ENCODE results near the gene RAB3B. TPM values are rescaled to one million over a fixed set of nuclear protein-coding genes. Genes with fewer than 3 reads are reported as not detected.

RAB3B gene
- total and polyA plus RNA-seq, 7 donors, result under 0.01 to 0.04 TPM; not detected in 5

- DNase-seq, result no peak
- Histone ChIP-seq H3K27me3 (ENCODE audit: insufficient read depth in 3 of 3, low read length in 2 of 3) (peaks cover 0 to 19% (median 2%) of the 10 kb centered on the region in 3 donors), H3K9me3 (no peaks in the 10 kb centered on the region), H3K27ac (no peak overlapping the region), H3K4me3 (no peak overlapping the region), H3K4me1 (no peaks in the 10 kb centered on the region), H3K36me3 (ENCODE audit: insufficient read depth in 1 of 2, low read depth in 1 of 2) (no peaks in the 10 kb centered on the region)
- TF ChIP-seq CTCF (IDR thresholded peaks at IDR 0.05), result no peak
- intact Hi-C loops (cut with DNase I), result no loop called here
- 50 to 56% (median 54%) methylated on average over 4 of the region's 4 CpGs for WGBS, 3 donors
- no peak for ATAC-seq
These were observed 26.8 kb downstream of the RAB3B start for GRCh38 chr1:51963592-51964308.

- no peaks in the 10 kb centered on the region for H3K36me3 ChIP-seq (ENCODE audit: insufficient read depth in 1 of 2, low read depth in 1 of 2)
- H3K27me3 ChIP-seq (ENCODE audit: insufficient read depth in 3 of 3, low read length in 2 of 3), result peaks cover 0 to 19% (median 2%) of the 10 kb centered on the region in 3 donors
- ATAC-seq, result no peak
- H3K27ac ChIP-seq, result no peak overlapping the region
- no peaks in the 10 kb centered on the region for H3K4me1 ChIP-seq
- TF ChIP-seq CTCF (IDR thresholded peaks at IDR 0.05), result no peak
- H3K4me3 ChIP-seq, result no peak overlapping the region
- no peaks in the 10 kb centered on the region for H3K9me3 ChIP-seq
- intact Hi-C loops (cut with DNase I), result no loop called here
- WGBS, 3 donors, result 45 to 60% (median 46%) methylated on average over 4 of the region's 4 CpGs
- DNase-seq, result no peak
These were observed 27.8 kb downstream of the RAB3B start for GRCh38 chr1:51962486-51963356.

GRCh38 chr1:51961954-51962353 lies 28.5 kb downstream of the RAB3B start:
- no peak for ATAC-seq

DNA sequence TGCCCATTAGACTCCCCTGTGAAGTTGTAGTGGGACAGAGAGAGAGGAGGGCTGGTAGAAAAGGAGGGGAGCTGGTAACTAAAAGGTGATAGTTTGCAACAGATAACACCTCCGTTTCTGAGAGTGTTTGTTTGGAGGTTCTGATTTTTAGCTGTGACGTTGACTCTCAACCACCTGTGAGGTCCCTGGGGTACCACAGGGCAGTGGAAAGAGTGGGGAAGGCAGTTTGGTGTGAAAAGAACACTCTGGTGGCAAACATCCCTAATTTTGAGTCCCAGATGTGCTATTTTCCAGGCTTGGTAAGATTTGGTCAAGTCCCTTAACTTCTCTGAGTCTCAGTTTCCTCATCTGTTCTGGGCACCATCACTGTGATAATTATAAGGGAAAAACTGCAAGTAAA lies 29.3 kb downstream of the RAB3B start:
- H3K27me3 ChIP-seq (ENCODE audit: insufficient read depth in 3 of 3, low read length in 2 of 3), result peaks cover 0 to 19% (median 2%) of the 10 kb centered on the region in 3 donors
- DNase-seq (no peak), ATAC-seq (no peak)
- no peaks in the 10 kb centered on the region for H3K4me1 ChIP-seq
- WGBS, 3 donors, result 14 to 29% (median 21%) methylated on average over 2 of the region's 2 CpGs
- no peaks in the 10 kb centered on the region for H3K9me3 ChIP-seq
- no peak for TF ChIP-seq CTCF (IDR thresholded peaks at IDR 0.05)
- intact Hi-C loops (cut with DNase I), result no loop called here
- H3K4me3 ChIP-seq, result no peak overlapping the region
- no peak overlapping the region for H3K27ac ChIP-seq
- H3K36me3 ChIP-seq (ENCODE audit: insufficient read depth in 1 of 2, low read depth in 1 of 2), result no peaks in the 10 kb centered on the region

More at GRCh38 chr1:51961954-51962353, 28.5 kb downstream of the RAB3B start:
- Histone ChIP-seq H3K4me1 (no peaks in the 10 kb centered on the region), H3K4me3 (no peak overlapping the region), H3K36me3 (ENCODE audit: insufficient read depth in 1 of 2, low read depth in 1 of 2) (no peaks in the 10 kb centered on the region), H3K27me3 (ENCODE audit: insufficient read depth in 3 of 3, low read length in 2 of 3) (peaks cover 0 to 19% (median 2%) of the 10 kb centered on the region in 3 donors), H3K9me3 (no peaks in the 10 kb centered on the region), H3K27ac (no peak overlapping the region)
- WGBS, 3 donors, result 84 to 94% (median 84%) methylated on average over 2 of the region's 2 CpGs
- TF ChIP-seq CTCF (IDR thresholded peaks at IDR 0.05), result no peak
- DNase-seq, result no peak
- intact Hi-C loops (cut with DNase I), result no loop called here
